Neural crest cell (in vitro differentiated cells): Measurements from ENCODE around the gene RARB. TPM values are rescaled to one million over a fixed set of nuclear protein-coding genes. Genes with fewer than 3 reads are reported as not detected.

Experiments
- DNase-seq: peaks from one replicate; pipeline ENCODE4 v3.0.0; 2021; ENCODE audit warnings: low read depth, mixed read lengths, low spot score
- H3K27ac Mint-ChIP-seq: one replicate; pipeline ENCODE4 v1.8.0; 2021; ENCODE audit warnings: mild to moderate bottlenecking, mixed read lengths; ENCODE audit not compliant: unreplicated experiment
- H3K27me3 Mint-ChIP-seq: 2 replicates; pipeline ENCODE4 v1.8.0; 2021; ENCODE audit warnings: low read depth, mild to moderate bottlenecking, mixed read lengths
- H3K36me3 Mint-ChIP-seq: 2 replicates; pipeline ENCODE4 v1.8.0; 2021; ENCODE audit warnings: low read depth, mild to moderate bottlenecking, mixed read lengths
- H3K4me1 Mint-ChIP-seq: 2 replicates; pipeline ENCODE4 v1.8.0; 2021; ENCODE audit warnings: mixed read lengths
- H3K4me3 Mint-ChIP-seq: one replicate; pipeline ENCODE4 v1.8.0; 2021; ENCODE audit warnings: mild to moderate bottlenecking, mixed read lengths
- H3K9me3 Mint-ChIP-seq: 2 replicates; pipeline ENCODE4 v1.8.0; 2021; ENCODE audit warnings: mixed read lengths
- CTCF ChIP-seq: fragments of 200-600 bp; sonication (generic); conservative IDR thresholded peaks from 2 replicates; pipeline ENCODE4 v1.5.0; 2021; ENCODE audit warnings: antibody characterized with exemption, mild to moderate bottlenecking
- total RNA-seq: library from RNA; stranded (reverse); gene quantifications from 2 replicates; pipeline ENCODE4 v1.2.1, GENCODE V29; 2021

Gene RARB
- total RNA-seq, 1 donor from 2014 or later = 0.98 TPM

- no peak for TF ChIP-seq CTCF
- H3K36me3 Mint-ChIP-seq = no peaks in the 10 kb centered on the region
- peaks cover 2% of the 10 kb centered on the region for H3K9me3 Mint-ChIP-seq
- H3K27me3 Mint-ChIP-seq = no peaks in the 10 kb centered on the region
- no peak overlapping the region for H3K4me3 Mint-ChIP-seq
- no peak overlapping the region for H3K27ac Mint-ChIP-seq
- DNase-seq = no peak
- H3K4me1 Mint-ChIP-seq = peaks cover 7% of the 10 kb centered on the region
Measured at GRCh38 chr3:25438791-25439555, 10.9 kb downstream of the RARB start.

- no peak overlapping the region for H3K4me3 Mint-ChIP-seq
- DNase-seq = no peak
- peaks cover 7% of the 10 kb centered on the region for H3K4me1 Mint-ChIP-seq
- peaks cover 2% of the 10 kb centered on the region for H3K9me3 Mint-ChIP-seq
- H3K36me3 Mint-ChIP-seq = no peaks in the 10 kb centered on the region
- no peak overlapping the region for H3K27ac Mint-ChIP-seq
- H3K27me3 Mint-ChIP-seq = no peaks in the 10 kb centered on the region
- peak; percentile 70 for TF ChIP-seq CTCF
Measured at GRCh38 chr3:25441234-25441856, 13.3 kb downstream of the RARB start.

GRCh38 chr3:25442486-25442885 is 14.4 kb downstream of the RARB start:
- Mint-ChIP-seq H3K4me3 (no peak overlapping the region), H3K36me3 (no peaks in the 10 kb centered on the region), H3K27ac (no peak overlapping the region), H3K4me1 (peaks cover 8% of the 10 kb centered on the region), H3K9me3 (peaks cover 2% of the 10 kb centered on the region), H3K27me3 (no peaks in the 10 kb centered on the region)
- DNase-seq = no peak
- TF ChIP-seq CTCF = no peak

- peaks cover 8% of the 10 kb centered on the region for H3K4me1 Mint-ChIP-seq
Measured at GRCh38 chr3:25444273-25444672, 16.2 kb downstream of the RARB start.

GRCh38 chr3:25445731-25446130 is 17.7 kb downstream of the RARB start:
- H3K27me3 Mint-ChIP-seq = no peaks in the 10 kb centered on the region
- peaks cover 2% of the 10 kb centered on the region for H3K9me3 Mint-ChIP-seq
- DNase-seq = no peak
- no peak overlapping the region for H3K27ac Mint-ChIP-seq
- no peak overlapping the region for H3K4me3 Mint-ChIP-seq
- no peak for TF ChIP-seq CTCF
- H3K36me3 Mint-ChIP-seq = no peaks in the 10 kb centered on the region
- H3K4me1 Mint-ChIP-seq = peaks cover 10% of the 10 kb centered on the region

More at GRCh38 chr3:25444273-25444672, 16.2 kb downstream of the RARB start:
- no peak for TF ChIP-seq CTCF
- no peak overlapping the region for H3K4me3 Mint-ChIP-seq
- H3K27ac Mint-ChIP-seq = no peak overlapping the region
- no peak for DNase-seq
- H3K36me3 Mint-ChIP-seq = no peaks in the 10 kb centered on the region
- H3K9me3 Mint-ChIP-seq = peaks cover 2% of the 10 kb centered on the region
- no peaks in the 10 kb centered on the region for H3K27me3 Mint-ChIP-seq
